Measurements from ENCODE around the gene ME1.

Gene ME1

DNA sequence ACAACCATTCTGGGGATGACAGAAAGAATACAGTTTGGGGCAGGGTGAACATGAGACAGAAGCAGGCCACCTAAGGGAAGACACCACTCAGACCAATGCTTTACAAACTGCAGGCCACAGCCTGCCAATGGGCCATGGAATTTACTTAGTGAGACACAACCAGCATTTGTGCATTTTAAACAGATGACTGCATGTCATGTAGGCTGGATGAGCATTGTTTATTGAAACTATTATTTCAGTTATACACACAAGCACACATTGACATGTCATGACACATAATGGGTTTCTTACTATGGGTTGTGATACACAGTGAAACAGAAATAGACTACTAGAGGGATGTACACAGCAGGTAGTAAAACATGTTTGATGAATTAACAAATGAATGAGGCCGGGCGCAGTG is 245.8 kb downstream of the ME1 start:
- no peak for DNase-seq

DNA sequence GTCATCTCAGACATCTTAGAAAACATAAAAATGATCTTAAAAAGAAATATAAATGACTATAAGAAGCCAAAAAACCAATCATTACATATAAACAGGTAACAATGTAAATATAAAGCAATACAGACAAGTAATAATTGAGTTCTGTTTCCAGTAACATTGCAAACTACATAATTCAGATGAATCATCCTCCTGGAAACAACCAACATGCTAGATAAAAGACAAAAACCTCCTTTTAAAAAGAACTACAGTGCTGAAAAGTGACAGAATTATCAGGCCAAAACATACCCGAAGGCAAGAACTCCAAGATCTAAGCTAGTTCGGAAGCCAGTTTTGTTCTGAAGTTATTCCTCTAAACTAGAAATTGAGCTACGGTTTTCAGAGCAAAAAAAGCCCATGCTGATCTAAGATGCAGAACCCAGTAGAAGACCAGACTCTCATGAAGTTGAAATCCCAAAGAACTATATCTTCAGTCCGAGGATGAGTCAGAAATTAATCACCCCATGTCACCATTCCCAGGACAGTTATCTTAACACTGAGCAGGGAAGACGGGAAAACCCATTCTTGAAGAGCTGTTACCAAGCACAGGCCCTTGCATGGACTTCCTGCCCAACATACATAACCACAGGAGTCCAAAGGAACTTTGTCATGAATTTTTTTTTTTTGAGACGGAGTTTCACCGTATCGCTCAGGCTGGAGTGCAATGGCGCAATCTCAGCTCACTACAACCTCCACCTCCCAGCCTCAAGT is 247.6 kb downstream of the ME1 start:
- DNase-seq, result no peak

DNA sequence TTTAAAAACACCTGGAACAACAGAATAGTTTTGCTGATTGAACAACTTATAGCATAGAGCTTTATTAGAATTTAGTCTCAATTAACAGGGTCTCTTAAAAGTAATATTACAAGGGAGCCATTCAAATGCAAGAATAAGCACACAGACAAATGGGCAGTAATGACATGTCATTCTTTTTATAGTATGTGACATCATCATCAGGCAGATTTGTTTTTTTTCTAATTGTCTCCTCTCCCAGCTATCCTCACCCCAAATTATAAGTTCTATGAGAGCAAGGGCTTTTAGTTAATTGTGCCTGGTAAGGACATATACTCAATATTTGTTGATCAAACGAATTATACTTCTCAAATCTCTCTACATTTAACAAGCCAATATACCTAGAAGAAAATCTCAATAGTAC is 248.7 kb downstream of the ME1 start:
- no peak for DNase-seq

DNA sequence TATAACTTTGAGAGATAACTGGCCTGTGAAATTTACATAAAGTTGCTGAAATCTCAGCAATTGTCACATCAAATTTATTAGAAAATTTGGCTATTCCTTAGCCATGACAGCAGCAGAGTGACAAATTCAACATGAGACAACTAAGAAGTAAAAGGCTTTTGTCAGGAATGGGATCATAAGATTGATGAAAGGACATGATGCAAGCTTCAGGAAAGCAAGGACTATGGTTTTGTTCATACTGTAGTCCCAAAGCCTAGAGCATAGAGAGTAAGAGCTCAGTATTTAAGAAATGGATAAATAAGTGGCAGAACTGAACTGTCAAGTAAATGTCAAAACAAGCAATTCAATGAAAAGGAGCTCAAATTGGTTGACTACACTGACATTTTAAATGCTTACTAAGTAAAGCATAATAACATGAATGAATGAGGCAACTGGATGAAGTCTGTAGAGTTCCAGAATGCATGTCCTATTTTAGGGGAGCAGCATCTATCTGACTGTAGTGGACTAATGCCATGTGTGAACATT is 250.4 kb downstream of the ME1 start:
- DNase-seq, result no peak

DNA sequence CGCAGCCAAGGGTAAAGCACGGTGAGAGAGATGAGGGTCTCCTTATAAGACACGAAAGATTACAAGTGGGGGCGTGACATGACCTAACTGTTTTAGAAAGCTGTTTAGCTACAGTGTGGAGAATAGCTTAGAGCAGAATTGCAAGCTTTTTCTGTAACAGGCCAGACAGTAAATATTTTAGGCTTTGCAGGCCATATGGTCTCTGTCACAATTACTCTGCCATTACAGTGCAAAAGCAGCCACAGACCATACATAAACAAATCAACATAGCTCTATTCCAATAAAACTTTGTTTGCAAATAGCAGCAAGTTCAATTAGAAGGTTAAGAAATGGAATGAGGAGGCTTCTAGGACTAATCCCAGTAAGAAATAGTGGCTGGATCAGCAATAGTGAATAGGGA is 254.6 kb downstream of the ME1 start:
- no peak for DNase-seq

DNA sequence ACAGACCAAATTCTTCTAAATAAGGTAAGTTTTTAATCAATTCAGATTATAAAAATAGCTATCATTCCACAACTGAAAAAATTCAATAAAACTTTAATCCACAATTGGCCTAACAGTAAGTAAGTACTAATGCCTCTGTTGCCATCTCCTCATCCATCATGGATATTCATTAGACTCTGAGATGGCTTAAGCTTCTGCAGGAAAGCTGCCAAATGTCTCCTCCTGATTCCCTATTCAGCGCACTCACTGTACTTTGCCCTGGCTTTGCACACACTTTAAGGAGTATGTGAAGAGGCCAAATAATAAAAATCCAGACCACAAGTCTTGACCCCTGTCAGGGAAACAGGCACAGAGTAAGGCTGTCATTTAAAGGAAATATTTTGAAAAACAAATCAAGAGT is 261.3 kb downstream of the ME1 start:
- DNase-seq, result no peak

DNA sequence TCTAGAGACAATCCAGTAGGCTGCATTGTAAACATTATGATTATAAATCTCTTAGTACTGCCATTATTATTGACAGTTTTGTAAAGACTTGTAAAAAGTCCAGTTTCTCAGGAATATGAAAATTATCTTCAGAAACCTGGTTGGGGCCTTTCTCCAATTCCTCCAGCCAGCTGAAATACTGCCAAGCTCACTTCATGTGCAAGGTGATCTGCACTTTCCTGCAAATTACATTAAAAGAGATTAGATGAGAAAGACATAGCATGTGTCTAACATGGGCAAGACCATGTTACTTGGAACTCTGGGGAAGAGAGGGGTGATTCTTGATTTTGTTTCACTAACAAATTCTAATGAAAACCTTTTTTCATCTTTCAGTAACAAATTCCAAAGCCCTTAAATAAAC is 261.7 kb downstream of the ME1 start:
- DNase-seq, result no peak

DNA sequence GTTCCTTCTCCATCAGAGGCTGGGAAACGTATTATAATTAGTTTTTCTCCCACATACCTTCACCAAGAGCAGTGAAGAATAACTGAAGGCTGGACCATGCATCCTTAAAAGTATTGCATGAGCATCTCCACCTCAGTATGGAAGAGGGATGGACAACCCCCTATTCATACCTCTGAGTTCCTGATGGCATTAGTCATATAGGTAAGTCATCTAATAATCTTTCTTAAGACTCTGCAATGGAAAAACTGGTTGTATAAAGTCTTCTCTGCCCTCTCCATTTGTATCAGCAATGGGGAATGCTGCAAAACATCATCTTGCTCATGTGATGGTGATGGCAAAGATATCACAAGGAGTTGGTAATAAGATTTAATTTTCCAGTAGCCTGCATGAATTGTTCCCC is 262.3 kb downstream of the ME1 start:
- no peak for DNase-seq

DNA sequence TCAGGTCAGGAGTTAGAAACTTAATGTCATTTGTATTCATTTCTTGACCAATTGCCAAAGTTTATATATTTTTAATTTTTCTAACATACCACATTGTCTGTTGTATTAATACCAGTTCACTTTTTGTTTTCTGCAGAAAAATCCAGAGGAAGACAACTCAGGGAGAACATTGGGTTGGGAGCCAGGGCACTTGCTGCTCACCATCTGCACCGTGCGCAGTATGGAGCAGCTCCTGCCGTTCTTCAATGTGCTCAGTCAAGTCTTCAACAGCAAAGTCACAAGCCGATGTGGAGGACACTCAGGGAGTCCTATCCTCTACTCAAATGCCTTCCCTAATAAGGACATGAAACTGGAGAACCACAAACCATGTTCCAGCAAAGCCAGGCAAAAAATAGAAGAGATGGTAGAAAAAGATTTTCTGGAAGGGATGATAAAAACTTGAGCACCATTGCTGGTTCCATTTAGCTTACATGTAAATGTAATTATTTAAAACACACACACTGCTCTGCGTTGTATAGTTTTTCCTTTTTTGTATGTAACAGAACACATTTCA is 263.0 kb downstream of the ME1 start:
- no peak for DNase-seq

Data from 8988T (cell line).